Activated T-cell treated with anti-CD3 and anti-CD28 coated beads for 1 hour (primary cell): Measurements from ENCODE around the gene FXYD2.
"Not testable (repeated sequence)": the region's sequence is repeated elsewhere in the genome, so short reads cannot be mapped to it uniquely, and the experiment has no call there.

Source experiments
- DNase-seq: peaks from one replicate; pipeline ENCODE4 v3.0.0-alpha.2; 2020; ENCODE audit warnings: low read depth

FXYD2 gene

DNA sequence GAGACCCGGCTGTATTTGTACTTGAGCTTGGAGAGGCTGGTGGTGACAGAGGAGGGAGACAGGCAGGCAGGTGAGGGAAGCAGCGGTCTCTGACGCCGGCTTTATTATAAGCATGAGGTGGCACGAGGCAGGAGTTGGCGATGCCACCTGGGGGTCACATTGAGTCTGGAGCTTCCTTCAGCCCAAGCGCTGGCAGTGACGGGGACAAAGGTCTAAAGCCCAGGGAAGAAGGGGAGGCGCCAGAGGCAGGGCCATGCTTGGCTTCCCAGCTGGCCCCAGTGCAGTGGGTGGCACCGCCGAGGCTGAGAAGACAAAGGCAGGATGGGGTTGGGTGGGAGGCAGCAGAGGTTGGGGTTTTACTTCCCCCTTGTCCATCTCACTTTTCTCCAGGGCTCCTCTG lies 4.5 kb downstream of the FXYD2 start:
- no peak for DNase-seq

DNA sequence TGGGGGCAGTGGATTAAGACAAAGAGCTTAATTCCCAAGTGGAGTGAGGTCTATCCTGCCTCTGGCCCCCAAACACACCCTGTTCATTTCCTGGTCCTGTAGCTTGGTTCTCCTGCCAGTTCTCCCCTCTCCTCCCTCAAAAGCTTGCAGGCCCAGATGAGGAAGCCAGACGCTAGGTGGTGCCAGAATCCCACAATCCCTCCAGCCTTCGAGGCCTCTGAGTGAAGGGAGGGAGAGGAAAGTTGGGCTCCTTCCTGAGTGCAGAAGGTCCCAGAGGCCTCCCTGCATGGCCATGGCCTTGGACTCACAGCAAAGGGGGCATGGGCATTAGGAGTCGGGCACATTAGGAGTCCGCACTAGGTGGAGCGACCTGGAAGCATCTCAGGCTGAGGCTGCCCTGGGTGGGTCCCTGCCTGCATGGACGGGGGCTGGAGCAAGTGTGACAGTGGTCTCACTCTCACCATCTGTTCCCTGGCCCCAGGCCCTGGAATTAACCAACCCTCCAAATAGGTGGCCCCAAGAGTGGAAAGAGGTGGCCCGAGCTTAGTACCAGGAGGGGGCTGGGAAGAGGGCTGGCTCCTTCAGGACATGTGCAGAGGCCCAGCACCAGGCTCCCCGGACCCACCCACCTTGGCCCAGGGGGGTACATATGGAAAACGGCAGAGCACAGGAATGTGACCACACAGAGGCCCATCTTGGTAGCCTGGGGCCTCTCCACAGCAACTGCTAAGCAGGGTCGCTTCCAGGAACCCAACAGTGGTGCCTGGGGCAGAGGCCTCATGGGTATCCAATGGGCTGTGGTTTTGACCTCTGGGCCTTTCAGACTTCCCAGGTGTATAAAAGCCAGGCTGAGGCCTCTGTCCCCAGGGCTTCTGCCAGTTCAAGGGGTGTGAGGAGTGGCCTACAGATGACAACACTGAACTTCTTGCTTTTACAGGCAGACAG lies 5.2 kb downstream of the FXYD2 start:
- DNase-seq = no peak

DNA sequence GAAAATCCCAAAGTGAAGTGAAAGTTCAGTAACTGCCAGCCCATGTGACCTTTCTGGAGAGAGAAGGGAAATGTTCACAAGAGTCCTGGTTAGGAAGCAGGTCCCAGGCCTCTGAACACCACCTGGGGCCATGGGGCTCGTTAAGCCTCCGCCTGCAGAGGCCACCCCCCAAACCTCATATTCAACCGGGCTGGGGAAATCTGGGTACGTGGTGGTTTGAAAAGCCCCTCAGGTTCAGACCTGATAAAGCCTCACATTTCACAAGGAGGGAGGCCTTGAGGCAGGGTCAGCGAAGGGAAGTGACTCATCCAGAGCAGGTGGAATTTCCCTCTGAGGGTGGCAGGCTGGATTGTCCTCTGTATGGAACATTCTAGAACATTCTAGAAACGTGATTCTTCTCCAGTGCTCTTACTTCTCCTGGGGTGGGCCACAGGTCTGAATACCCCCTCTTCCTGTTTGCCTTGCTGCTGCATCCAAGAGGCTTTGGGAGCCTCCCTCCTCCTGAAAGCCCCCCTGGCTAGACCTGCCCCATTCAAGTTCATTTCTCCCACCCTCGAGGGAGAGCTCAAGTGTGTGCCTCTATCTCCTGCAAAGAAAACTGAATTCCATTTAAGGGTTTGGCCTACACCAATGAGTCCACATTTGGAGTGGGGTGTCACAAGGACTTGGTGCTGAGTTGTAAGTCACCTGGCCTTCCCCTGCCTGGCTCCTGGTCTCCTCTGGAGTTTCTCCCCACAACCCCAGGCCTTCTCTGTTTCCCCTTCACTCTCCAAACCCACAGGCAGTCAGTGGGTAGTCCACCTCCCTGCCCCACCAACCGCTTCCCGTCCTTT lies 6.3 kb downstream of the FXYD2 start:
- no peak for DNase-seq

DNA sequence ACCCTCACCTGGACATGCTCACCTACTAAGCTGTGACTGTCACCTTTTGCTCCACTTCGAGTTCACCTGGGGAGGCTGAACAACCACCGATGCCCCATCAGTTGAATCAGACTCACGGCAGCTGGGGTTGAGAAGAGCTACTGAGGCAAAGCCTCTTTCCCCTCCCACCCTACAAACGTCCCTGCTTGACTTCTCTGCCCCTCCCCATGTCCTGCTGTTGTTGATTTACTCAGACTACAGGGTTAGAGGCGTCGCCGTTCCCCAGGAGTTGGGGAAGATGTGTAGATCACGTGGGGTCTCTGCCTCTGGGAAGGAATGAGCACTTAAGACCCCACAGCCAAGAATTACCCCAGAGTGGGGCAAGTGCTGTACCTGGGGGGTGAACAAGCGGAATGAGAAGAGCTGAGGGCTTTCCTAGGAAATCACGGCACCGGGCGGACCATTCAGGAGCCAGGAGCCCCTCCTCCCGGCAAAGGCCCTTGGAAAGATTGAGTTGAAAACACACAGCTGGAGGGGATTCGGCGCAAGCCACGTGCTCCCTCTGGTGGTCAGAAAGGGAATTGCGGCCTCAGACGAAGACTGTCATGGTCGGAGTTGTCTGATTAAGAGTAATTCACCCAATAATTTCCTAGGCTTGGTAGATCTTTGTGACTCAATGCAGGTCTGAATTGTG lies 7.0 kb downstream of the FXYD2 start:
- peak; percentile 81 for DNase-seq

DNA sequence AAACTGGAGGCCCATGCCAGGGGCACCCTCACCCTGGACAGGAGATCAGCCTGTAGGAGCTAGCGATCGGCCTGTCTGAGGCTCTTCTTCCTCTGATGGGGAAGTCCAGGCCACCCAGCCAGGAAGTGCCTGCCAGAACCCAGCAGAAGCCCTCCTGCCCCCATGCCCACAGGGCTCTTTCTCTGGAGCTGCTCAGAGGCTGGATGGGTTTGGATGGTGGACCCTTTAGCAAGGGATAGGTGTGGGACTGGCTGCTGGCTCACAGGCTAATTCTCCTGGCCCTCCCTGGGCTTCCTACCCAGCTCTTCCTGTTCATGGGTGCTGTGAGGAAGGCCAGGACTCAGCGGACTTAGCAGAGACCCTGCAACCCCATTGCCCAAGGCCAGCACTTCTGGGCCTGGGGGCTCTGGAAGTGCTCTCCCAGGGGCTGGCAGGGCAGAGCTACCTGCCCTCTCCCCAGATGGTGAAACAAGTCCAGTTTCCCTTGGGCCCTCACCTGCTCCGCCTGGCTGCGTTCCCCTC lies 7.6 kb downstream of the FXYD2 start:
- DNase-seq = no peak

DNA sequence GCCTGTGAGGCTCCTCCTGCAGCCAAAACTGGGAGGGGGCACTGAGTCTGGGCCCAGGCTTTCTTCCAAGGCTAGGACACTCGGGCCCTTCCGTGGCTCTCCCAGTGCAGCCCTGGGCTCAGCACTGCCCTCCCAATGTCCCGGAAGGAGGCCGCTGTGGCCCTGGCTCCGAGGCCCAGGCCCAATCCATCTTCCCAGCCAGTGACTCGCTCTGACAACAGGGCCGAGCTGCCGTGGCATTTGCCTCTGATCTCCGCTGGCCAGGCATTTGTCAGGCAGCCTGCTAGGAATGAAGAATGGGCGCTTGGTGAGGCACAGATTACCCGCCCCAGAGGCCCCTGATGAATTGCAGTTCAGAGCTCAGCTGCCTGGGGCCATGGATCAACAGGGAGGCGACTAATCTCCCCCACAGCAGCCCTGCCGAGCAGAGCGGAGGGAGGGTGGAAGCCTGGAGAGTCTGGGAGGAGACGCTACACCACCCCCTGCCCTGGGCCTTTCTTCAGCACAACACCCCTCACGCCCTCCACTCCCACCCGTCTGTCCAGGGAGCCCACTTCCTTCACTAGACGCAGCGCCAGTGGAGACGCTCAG lies 8.3 kb downstream of the FXYD2 start:
- DNase-seq = no peak

DNA sequence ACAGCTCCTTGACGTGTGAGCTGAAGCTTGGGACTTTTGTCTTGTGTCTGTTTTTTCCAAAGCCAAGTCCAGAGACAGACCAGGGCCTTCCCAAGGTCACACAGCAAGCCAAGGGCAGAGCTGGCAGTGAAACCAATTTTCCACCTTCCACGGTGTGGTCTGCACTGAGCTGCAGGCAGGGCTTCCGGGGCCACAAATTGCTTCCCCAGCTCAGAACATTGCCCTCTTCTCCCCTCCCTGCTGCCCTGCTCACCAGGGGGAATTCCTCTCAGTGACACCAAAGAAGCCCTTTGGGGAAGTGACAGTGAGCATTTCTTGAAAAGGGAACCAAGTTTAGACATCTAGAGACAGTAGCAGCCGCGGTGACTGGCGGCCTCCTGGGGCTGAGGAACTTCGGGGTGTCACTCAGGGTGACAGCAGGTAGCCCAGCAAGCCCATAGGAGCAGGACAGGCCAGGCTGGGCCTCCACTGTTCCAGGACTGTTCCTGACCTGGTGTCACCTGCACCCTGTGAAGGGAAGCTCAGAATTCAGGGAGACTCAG lies 9.2 kb downstream of the FXYD2 start:
- DNase-seq = peak; percentile 47

DNA sequence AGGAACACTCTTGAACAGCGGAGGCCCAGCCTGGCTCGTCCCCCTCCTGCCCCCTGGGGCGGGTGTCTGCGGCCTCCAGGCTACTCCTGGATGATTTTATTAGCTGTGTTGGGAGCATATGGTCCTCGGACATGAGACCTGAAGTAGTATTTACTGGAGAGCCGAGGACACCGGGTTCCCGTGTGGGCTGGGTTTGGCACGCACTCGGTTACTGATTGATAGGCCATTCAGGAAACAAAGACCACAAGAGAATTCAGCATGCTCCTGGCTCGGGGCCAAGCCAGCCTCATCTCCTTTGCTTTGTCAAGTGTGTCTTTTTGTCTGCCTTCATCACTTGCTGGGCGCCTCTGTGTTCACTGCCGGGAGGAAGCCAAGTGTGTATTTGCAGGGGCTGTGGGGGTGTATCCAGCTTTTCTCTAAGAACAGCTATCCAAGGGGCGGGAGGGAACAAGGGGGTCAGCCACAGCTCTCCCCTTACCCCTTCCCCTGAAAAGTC lies 9.7 kb downstream of the FXYD2 start:
- DNase-seq = peak; percentile 82

DNA sequence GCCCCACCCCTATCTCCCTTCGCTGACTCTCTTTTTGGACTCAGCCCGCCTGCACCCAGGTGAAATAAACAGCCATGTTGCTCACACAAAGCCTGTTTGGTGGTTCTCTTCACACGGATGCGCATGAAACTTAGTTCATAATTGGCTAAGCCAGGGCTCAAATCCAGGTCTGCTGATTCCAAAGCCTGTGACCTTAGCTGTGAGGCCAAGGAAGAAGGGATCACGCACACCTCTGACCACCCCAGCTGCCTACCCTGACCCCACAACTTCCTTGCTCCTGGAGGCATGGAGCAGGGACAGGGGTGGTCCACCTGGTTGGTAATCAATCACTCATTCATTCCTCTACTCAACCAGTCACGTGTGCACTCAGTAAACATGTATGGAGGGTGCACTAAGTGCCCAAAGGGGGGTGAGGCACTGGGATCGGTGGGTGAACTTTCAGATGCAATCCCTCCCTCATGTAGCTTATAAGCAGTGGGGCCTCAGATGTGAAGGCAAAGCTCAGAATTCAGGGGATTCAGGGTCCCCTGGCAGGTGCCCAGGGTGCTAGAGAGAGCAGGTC lies 10.3 kb downstream of the FXYD2 start:
- DNase-seq = no peak

DNA sequence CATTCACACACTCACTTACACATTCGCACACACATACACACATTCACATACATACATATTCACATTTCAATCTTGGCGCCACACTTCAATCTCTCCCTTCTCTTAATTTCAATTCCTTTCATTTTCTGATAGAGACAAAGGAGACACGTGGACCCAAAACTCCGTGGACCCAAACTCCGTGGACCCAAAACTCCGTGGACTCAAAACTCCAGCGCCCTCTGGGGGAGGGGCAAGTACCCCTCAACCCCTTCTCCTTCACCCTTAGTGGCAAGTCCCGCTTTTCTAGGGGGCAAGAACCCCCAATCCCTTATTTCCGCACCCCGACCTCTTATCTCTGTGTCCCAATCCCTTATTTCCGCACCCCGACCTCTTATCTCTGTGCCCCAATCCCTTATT lies 14.5 kb downstream of the FXYD2 start:
- DNase-seq = not testable (repeated sequence)

DNA sequence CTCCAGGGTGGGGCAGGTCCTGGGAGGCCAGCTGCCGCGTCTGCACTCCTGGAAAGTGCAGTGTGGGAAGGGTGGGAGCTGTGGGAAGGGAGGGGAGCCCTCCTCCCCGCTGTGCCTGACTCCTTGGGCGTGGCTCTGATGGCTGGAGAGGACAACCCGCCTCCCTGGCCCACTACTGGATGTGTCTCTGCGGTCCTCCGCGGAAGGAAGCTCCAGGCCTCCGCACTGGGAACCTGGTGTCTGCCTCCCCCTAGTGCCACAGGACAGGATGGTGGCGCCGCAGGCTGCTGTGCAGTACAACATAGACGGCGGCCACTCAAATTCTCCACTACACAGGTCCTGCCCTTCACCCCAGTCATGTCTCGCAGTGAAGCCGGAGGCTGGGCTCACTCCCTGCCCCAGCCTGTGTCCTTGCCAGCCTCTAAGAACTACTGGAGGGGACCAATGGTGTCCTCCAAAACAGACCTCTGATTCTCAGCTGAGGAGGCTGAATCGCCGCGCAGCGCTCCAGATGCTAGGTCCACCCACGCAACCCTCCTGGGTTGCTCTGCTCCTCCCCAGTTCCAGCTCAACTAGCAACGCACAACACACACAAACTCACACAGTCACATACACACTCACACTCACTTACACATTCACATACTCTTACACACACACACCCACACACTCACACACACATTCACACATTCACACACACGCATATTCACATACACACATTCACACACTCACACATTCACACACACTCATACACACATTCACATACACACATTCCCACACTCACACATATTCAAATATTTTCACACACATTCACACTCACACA lies 15.1 kb downstream of the FXYD2 start:
- no peak for DNase-seq

DNA sequence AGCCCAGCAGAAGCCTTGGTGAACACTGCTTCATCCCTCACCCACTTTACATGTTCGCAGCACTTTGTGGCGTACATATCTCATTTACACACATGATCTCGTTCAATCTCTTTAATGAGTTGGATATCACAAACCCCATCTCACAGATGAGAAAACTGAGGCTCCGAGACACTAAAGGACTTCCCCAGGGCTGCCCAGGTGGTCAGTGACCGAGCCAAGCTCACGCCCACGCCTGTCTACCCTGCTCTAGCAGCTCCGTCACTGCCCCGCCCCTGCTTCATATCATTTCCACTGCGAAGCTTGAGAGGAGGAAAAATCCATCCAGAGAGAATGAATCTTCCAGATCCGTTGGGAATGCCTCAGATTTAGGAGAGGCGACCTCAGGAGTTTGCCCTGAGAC lies 15.8 kb downstream of the FXYD2 start:
- DNase-seq = no peak

DNA sequence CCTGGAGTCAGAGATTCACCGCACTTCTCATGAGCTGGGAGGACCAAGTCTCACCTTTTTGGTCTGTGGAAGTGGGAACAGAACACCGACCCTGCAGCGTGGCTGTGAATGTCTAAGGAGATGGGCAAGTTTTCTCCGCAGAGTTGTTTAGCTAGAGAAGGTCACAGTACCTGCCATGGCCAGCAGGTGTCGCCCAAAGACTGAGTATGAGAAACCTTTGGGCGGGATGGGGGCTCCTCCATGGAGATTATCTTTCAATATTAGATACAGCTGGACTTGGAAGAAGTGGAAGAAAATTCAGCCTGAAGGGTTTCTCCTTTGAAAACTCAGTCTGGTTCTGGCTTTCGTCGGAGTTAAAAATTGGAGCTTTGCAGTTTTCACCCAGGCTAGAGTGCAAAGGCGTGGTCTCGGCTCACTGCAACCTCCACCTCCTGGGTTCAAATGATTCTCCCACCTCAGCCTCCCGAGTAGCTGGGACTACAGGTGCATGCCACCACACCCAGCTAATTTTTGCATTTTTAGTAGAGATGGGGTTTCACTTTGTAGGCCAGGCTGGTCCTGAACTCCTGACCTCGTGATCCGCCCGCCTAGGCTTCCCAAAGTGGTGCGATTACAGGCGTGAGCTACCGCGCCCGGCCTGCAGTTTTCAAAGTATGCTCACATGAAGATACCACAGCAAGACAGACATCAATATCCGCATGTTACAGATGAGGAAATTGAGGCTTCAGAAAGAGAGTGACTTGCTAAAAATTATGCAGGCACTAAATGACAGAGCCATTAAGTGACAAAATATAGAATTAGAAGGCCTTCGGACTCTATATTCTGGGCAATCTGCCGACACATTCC lies 16.8 kb downstream of the FXYD2 start:
- DNase-seq = peak; percentile 83

DNA sequence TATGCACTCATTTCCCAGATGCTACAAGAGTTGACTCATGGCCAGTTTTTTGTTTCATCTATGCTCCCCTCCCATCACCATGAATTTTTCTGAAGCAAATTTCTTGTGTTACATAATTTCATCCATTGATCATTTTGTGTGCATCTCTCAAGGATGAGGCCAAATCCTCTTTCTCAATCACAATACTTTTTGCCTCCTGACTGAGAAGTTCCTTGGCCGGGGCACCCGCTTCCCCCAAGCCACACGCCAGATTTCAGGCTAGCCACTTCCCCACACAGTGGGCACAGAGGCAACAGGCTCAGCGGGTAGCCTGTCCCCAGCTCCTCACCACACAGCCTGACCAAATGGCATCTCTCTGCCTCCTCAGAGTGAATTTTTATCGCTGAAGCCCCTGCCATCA lies 17.7 kb downstream of the FXYD2 start:
- no peak for DNase-seq

DNA sequence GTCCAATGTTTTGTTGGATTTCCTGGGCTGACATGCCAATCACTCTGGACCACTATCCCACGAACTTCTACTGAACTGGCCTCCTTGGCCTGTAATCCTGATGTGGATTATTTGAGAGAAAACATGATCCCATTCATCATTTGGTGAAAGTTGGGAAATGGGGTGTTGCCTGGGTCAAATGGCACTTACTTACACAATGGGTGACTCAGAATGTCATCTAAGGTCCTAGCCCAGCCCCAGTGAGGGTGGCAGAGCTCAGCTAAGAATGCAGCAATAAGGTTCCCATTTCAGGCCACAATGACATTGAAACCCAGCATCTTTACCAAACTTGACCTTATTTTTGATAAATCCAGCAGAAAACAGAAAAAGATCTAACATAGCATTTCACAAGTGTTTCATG lies 19.5 kb downstream of the FXYD2 start:
- DNase-seq = no peak

DNA sequence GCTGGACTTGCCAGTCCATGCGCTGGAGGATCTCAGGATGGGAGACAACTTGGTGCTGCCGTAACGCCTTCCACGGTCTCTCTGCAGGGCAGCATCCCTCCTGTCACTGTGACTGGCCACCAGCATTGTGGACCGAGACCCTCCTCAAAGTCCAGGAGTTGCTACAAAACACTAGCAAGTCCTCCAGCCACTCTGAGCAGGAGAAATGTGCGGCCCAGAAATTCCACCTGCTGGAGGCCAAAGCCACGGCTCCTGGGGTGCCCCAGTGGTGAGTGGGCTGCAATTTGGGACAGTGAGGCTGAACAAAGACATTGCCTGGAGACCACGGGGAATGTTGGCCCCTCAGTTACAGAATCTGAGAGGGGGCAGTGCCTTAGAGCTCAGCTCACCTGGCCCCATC lies 20.6 kb downstream of the FXYD2 start:
- DNase-seq = no peak

DNA sequence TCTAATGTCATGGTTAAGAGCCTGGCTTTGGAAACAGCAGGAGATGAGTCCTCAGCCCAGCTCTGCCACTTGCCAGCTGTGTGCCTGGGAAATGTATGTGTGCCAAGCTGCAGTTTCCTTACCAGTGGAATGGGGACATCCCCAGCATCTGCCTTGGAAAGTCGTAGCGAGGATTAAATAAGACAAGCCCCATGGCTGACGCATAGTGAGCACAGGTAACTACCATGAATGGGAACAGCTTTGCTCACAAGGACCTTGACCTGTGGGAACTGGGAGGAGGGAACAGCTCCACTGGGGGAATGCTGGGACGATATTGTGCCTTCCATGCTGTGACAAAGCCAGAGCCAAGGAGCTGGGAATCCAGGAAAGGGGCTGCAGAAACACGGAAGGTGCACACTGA lies 24.9 kb downstream of the FXYD2 start:
- no peak for DNase-seq

DNA sequence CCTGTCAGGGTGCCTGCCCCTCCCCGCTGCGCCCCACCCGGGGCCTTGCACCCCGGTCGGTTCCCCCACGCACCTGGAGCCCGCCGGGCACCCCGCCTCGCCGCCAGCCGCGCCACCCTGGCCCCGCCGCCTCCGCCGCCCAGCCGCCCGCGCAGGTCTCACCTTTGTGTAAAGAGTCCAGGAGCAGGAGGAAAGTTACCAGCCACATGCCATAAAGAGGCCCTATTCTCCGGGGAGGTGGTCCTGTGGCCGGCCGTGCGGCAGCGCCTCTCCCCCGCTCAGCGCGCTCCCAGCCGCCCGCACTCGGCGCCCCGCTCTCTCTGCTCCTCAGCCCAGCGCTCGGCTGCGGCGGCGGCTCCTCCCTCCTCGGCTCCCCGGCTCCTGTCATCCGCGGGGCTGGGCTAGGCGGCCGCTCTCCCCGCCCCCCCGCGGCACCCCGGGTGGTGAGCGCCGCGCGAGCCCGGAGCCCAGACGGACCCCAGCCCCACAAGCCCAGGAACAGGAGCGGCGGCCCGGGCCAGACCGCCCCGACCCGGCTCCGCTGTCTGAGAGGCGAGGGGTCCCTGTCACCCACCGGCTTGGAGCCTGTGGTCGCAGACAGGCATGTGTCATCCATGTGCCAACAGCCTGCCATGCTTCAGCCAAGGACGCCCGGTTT lies 27.5 kb downstream of the FXYD2 start, which contains the start of gene DSCAML1:
Gene DSCAML1, minus strand, starts transcription at position 345 of the 658 bp plus-strand sequence. Its CDS starts 137 bp downstream, at position 208.
- no peak for DNase-seq

DNA sequence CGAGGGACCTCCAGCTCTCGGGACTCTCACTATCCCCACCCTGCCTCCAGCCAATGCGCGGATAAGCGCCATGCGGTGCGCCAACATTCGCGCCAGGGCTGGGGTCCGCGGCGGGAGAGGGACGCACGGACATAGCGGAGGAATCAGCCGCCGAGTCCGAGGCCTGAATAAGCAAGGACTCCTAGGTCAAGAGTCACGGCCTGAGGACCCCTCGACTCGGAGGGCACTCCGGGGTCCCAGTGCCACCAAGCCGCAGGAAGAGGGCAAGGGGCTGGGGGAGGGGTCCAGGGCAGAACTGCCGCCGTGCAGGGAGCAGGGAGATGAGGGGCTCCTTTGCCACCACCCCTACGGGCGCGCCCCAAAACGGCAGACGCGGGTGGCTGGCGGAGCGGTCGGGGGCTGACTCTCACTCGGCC lies 28.1 kb downstream of the FXYD2 start:
- DNase-seq = no peak
